Stimulated activated CD8-positive, alpha-beta memory T cell treated with anti-CD3 and anti-CD28 coated beads, Interleukin-4, amount 100 ng/mL, for 48 hours (primary cell): ENCODE measurements around the gene ERVK3-1.

Experiments
- DNase-seq: peaks from one replicate; pipeline ENCODE4 v3.0.0-alpha.2; 2020

The ERVK3-1 gene

DNA sequence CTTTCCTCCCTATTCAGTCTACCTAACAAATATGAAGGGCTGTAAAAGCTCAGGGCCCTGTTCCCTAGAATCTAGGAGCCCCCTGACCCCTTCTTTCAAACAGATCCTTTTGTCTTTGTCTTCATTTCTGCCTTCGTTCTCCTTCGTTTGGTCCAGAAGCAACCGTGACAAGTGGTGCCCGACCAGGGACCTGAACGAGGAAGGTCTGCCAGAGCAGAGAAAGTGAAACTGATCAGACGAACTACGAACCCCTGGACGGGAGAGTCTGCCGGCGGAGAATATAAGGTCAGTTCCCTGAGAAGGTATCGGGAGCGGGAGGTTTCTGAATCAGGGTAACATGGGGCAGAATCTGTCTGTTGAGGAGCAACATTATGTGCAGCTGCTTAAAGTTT is 751 bp downstream of the ERVK3-1 start:
- DNase-seq, result peak; percentile 29

DNA sequence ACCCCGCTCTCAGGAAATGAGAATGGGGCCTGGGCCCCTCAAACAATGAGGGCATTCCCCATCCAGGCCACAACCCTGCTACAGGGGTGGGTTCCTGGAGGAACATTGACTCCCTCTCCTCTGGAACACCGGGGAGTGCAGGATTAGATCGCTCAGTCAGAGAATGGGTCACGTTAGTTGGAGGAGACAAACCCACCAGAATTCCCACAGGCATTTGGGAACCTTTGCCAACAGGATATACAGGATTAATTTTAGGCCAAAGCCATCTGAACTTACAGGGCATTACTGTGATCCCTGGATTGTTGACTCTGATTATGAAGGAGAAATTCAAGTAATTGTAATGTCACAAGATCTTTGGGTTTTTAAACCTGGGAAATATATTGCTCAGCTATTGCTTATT is 2.6 kb downstream of the ERVK3-1 start:
- no peak for DNase-seq

DNA sequence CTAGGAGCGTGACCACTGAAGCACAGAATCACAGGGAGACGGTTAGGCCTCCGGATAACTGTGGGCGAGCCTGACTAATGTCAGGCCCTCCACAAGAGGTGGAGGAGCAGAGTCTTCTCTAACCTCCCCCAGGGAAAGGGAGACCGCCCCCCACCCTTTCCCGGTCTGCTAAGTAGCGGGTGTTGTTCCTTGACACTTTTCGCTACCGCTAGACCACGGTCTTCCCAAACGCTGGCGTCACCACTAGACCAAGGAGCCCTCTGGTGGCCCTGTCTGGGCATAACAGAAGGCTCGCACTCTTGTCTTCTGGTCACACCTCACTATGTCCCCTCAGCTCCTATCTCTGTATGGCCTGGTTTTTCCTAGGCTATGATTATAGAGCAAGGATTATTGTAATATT is 5.5 kb downstream of the ERVK3-1 start:
- peak; percentile 42 for DNase-seq

DNA sequence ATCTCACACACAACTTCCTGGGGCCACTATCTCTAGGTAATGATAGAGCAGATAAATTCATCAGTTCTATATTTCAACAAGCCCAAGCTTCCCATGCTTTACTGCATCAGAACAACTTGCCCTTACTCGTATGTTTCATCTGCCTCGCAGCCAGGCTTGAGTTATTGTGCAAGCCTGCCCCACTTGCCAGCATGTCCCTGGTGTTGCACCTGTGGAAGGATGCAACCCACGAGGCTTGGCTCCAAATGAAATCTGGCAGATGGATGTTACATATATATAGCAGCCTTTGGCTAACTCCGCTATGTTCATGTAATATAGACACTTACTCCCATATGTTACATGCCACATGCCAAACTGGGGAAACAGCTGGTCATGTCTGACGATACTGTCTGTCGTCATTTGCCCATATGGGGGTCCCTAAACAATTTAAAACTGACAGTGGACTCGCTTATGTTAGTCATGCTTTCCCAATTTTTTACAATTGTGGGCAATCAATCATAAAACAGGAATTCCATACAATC is 6.2 kb downstream of the ERVK3-1 start:
- no peak for DNase-seq

DNA sequence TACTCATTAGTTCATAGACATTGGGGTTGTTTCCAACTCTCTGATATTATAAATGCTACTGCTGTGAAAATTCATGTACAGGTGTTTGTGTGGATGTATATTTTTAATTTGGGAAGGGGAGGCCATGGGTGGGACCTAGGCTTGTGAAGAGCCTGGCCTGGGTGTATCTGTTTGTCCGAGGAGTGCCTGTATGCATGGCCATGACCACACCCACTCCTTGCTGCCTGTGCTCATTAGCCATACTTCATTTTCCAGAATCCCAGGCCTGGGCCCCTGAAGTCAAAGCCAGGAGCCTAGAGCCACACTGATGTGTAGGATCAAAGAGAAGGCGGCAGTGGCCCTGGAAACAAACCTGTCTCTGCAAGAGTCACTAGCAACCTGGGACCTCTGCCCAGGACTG is 10.4 kb downstream of the ERVK3-1 start:
- no peak for DNase-seq

DNA sequence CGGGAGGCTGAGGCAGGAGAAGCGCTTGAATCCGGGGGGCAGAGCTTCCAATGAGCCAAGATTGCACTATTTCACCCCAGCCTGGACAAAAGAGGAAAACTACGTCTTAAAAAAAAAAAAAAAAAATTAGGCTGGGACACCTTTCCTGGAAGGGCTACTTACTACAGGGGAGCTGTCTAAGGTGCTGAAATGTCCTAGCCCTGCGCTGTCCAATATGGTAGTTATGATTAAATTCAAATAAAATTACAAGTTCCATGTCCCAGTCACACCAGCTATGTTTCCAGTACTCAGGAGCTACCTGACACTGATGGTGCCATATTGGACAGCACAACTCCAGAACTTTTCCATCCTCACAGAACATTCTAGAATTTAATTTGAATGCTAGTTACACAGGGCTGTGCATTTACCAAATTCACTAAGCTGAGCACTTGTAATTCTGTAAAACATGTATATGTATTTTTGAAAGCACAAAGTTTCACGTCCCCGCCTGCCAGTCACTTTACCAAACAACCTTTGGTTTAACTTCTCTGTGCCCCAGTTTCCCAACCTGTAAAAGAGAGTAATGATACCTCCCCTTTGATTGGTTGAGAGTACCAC is 12.4 kb downstream of the ERVK3-1 start:
- no peak for DNase-seq

DNA sequence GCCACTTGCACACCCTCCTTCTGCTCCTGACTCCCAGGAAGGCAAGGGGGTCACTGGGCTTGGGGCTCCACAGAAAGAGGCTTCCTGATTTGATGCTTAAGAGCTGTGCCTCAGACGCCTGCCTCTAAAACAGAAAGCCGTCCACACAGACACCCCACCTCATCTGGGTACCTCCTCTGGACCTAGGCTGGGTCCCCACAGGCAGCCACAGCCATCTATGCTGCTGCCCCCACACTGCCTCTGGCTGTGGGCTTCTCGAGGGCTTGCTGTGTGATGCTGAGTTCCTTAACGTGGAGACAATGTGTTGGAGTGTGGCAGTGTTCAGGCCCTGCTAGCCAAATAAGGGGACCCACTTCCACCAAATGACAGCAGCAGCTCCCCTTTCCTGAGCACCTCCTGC is 13.1 kb downstream of the ERVK3-1 start:
- no peak for DNase-seq

DNA sequence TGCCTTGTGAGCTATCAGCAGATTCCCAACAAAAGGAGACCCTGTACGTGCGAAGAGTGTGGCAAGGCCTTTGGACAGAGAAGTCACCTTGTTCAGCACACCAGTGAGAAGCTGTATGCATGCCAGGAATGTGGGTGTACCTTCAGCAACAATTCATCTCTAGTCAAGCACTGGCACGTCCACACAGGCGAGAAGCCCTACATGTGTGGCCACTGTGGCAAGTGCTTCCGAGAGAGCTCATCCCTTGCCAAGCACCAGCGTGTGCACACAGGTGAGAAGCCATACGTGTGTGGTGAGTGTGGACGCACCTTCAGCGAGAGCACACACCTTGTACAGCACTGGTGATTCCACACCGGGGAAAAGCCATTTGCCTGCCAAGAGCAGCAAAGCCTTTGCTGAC is 14.1 kb downstream of the ERVK3-1 start:
- no peak for DNase-seq

DNA sequence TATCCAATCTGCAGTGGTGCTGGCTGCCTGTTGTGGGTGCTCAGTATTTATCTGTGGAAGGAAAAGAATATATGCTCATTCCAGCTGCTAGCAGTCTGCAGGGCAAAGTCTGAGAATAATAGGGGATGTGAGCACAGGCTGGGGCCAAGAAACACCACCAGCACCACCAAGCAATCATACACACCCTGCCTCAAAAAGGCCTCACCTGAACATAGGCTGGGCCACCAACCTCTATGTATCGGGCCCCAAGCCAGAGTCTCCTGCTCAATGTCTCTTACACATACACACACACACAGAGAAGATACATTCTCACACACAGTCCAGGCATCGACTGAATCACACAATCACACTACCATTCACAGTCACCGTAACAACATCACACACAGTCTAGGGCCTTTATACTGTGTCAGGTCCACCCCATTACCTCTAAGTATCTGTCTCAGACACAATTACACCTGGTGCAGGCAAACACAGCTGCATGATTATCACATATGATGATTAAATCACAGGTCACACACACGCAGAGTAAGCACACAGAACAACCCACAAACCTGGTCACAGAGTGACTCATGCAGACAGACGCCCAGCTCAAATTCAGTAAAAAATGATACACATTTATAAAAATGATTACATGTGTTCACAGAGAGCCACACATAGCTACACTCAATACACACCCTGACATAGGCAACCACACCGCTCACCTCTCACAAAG is 20.3 kb downstream of the ERVK3-1 start:
- no peak for DNase-seq

DNA sequence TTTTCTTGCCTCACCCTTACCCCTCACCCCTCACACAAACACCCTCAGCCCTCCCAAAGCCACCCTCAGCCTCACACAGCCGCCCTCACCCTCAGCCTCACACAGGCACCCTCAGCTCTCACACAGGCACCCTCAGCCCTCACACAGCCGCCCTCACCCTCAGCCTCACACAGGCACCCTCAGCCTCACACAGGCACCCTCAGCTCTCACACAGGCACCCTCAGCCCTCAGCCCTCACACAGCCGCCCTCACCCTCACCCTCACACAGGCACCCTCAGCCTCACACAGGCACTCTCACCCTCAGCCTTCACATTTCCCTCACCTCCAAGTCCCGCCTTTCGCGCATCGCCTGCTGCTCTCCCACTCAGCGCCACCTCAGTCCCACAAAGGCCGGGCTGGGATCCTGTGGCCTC is 21.3 kb downstream of the ERVK3-1 start:
- no peak for DNase-seq

DNA sequence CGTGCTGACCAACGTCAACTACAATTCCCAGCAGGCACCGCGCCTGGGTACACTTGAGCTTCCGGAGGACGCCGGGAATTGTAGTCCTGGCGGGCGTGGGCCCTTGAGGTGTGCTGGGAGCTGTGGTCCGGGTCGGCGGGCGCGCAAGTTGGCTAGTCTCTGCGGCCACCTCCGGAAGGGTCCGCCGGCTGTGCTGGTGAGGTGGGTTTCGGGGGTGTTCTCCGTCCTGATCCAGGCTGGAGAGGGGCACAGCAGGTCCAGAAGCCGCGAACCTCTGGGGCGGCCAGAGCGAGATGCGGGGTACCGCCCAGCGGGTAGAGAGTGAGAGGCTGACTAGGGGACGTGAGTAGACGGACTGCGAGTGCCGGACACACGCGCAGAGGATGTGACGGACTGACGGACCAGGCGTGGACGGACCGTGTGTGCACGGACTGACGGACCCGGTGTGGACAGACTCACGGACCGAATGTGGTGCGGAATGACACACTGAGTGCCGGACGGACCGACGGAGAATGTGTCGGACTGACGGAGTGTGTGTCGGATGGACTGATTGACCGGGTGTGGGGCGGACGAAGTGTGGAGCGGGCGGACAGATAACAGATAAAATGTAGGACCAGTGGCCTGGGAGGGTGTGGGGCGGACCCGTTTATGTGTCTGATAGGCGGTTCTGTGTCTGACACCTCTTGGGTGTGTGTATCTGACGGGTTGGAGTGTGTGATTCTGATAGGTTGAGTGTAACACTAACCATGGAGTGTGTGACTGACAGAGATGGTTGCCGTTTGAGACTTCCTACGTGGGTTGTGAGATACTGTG is 21.9 kb downstream of the ERVK3-1 start, which contains the start of gene ZSCAN22:
TSS of gene ZSCAN22 (plus strand) at position 81 of the 813 bp plus-strand sequence. CDS start 7,809 bp downstream, outside the sequence.
- DNase-seq, result peak; percentile 94

DNA sequence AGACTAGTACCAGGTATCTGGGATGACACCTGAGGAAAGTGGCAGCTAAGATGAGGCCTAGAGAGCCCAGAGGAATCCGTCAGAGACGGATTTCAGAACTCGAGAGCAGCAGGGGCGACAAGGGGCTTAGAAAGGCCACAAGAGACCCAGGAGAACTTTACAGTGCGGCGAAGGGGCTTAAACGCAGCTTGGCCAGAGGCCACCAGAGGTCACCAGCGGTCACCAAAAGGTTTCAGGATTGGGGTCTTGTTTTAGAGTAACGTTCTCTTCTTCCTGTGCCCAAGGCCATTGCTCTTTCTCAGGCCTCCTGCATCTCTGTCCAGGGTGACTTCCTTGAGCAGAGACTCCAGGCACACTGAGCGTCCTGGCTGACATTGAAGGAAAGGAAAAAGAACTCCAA is 23.8 kb downstream of the ERVK3-1 start:
- DNase-seq, result peak; percentile 51

DNA sequence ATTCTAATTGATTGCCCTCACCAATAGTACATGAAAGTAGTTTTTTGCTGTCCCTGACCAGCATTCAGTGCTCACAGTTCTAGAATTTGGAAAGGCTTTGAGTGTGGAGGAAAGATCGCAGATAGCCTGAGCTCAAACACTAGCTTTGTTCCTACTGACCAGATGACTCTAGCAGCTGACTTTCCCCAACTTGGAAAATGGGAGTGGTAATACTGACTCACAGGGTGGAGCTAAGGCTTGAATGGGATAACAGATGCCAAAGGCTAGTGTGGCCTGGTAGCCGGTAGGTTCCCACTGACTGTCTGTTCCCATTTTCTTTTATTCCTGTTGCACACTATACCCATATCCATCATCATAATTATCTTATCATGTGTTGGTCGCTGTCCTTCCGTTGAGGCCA is 25.3 kb downstream of the ERVK3-1 start:
- DNase-seq, result no peak

DNA sequence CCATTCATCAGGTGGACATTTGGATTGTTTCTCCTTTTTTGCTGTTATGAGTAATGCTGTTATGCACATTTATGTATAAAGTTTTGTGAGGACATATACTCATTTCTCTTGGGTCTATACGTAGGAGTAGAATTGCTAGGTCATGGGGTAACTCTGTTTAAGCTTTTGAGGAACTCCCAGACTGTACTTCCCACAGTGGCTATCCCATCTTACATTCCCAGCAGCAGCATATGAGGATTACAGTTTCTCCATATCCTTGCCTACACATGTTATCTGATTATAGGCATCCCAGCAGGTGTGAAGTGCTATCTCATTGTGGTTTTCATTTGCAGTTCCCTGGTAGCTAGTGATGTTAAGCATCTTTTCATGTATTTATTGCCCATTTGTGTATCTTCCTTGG is 27.5 kb downstream of the ERVK3-1 start:
- DNase-seq, result no peak

DNA sequence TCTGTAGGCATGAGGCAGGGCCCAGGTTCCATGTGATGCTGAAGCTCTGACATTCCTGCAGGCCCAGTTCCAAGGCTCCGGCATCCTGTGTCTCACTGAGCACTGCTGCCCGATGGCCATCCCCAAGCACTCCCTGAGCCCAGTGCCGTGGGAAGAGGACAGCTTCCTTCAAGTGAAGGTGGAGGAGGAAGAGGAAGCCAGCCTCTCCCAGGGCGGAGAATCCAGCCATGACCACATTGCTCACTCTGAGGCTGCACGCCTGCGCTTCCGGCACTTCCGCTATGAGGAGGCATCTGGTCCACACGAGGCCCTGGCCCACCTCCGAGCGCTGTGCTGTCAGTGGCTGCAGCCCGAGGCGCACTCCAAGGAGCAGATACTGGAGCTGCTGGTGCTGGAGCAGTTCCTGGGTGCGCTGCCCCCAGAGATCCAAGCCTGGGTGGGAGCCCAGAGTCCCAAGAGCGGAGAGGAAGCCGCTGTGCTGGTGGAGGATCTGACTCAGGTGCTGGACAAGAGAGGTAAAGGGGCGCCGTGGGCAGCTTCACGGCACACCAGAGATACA is 29.6 kb downstream of the ERVK3-1 start:
- DNase-seq, result no peak

DNA sequence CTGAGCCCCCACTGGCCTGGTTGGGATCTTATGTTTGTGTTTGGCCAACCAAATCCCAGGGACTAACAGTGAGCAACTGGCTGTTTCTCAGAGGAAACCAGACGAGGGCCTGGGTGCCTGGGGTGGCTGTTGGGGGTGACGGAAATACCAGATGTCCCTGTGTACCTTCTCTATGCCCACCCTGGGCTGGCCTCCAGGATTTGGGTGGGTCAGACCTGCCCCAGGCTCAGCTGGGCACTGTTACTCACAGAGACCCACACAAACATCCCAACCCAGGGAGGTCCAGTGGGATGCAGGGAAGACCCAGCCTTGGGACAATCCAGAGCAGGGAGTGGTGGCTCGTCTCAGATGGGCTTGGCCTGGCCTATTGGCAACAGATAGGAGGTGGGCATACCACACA is 30.5 kb downstream of the ERVK3-1 start:
- DNase-seq, result no peak

DNA sequence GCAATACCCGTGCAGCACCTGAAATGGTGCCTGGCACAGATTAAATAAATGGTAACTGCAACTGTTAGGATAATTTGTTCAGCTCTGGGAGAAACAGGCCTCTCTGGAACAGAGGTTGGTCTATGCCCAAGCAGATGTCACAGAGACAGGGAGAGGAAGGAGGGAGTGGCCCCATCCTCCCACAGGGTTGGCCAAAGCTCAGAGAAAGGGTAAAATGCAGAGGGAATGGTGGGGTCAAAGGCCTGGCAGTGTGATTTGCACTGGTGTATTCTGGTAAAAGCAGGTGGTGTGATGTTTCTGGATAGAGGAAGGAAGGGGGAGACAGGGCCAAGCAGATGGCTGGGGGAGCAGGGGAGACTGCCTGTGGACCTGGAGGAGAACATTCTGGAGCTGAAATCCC is 31.0 kb downstream of the ERVK3-1 start:
- no peak for DNase-seq

DNA sequence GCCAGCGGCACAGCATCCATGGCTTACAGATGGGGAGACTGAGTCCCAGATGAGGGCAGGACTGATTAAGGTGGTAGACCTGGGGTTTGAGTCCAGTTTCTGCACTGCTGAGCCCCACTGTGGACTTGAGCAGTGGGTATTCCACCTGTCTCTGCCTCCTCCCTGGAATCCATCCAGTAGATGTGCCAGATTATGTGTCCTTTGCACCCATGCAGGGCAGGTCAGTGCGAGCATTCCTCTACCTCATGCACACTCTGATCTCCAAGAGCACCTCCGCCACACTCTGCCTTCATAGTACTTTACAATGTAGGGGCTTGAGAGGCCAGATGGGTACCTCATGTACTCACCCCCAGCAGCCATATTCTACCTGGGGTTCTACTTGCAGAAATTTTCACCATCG is 31.6 kb downstream of the ERVK3-1 start:
- DNase-seq, result no peak

DNA sequence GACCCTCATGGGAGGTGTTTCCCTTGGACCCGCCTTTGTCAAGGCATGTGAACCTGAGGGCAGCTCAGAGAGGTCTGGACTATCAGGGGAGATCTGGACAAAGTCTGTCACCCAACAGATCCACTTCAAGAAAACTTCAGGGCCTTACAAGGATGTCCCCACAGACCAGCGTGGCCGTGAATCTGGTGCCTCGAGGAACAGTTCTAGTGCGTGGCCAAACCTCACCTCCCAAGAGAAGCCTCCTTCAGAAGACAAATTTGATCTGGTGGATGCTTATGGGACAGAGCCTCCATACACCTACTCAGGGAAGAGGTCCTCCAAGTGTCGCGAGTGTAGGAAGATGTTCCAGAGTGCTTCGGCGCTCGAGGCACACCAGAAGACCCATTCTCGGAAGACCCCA is 33.2 kb downstream of the ERVK3-1 start:
- DNase-seq, result no peak

DNA sequence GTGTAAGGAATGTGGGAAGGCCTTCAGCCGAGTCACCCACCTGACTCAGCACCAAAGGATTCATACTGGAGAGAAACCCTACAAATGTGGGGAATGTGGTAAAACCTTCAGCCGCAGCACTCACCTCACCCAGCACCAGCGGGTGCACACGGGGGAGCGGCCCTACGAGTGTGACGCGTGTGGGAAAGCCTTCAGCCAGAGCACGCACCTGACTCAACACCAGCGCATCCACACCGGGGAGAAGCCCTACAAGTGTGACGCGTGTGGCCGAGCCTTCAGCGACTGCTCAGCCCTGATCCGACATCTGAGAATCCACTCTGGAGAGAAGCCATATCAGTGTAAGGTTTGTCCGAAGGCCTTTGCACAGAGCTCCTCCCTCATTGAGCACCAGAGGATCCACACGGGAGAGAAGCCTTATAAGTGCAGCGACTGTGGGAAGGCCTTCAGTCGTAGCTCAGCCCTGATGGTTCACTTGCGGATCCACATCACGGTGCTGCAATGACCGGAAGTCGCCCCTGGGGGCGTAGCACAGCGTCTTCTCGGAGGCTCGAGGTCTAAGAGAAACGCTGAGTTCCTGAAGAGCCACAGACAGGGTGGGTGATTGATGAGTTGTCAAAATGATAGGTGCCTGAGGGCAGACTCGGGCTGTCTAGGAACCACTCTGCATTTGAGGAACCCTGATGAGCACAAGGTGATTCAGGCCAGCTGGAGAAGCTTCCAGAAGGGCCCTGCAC is 33.8 kb downstream of the ERVK3-1 start:
- DNase-seq, result no peak

DNA sequence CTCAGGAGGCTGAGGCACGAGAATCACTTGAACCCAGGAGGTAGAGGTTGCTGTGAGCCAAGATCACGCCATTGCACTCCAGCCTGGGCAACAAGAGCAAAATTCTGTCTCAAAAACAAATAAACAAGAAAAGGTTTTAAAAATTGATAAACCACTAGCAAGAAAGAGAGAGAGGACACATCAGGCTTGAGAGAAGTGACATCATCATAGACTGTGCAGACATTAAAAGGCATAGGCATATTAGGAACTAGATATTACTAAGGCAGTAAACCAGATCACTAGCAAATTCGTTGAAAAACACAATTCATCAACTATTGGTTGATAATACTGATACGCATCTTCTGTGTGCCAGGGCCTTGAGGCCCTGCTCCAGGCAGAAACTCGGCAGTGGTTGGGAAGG is 40.4 kb downstream of the ERVK3-1 start:
- DNase-seq, result no peak
